GM20431 (cell line): Measurements from ENCODE around the gene NUF2.
"Not testable (repeated sequence)": the region's sequence is repeated elsewhere in the genome, so short reads cannot be mapped to it uniquely, and the experiment has no call there.

ENCODE experiments used
- in situ Hi-C: fragments of 300-500 bp; cut with MseI, MboI; formaldehyde crosslinking; loops from one replicate; pipeline ENCODE4 v1.15.0; 2020; ENCODE audit warnings: low sequenced_read_pairs; ENCODE audit not compliant: unreplicated experiment

The NUF2 gene

DNA sequence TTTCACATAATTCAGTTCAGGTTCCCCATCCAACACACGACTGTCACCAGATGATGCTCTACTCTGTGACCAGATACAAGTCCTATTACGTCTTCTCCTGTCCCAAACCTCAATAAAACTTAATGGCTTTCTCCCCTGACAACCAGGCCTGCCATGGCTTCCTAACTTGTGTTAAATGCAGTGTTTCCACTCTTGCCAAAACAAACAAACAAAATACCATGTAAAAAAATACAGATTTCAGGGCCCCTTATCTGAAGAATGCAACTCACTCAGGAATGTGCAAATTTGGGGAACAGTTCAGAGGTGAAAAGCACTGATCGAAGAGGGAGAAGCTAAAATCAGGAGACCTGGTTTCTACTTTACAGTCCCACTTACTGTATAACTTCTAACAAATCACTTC is 863 bp upstream of the NUF2 start:
- in situ Hi-C loops = loop anchor here (25.0 kb wide), 3 partner anchors 259 to 709 kb away; partner anchors contain the start of genes CCDC190 and RGS4

DNA sequence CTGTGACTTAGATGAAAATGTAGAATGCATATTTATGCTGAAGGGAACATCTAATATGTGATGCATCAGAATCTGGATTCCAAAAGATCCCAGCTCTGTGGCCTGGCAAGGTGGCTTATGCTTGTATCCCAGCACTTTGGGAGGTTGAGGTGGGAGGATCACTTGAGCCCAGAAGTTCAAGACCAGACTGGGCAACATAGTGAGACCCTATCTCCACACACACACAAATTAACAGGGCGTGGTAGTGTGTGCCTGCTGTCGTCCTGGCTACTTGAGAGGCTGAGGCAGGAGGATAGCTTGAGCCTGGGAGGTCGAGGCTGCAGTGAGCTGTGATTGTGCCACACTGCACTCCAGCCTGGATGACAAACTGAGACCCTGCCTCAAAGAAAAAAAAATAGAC is 1.6 kb downstream of the NUF2 start:
- in situ Hi-C loops = loop anchor here (25.0 kb wide), 3 partner anchors 261 to 711 kb away; partner anchors contain the start of genes CCDC190 and RGS4

DNA sequence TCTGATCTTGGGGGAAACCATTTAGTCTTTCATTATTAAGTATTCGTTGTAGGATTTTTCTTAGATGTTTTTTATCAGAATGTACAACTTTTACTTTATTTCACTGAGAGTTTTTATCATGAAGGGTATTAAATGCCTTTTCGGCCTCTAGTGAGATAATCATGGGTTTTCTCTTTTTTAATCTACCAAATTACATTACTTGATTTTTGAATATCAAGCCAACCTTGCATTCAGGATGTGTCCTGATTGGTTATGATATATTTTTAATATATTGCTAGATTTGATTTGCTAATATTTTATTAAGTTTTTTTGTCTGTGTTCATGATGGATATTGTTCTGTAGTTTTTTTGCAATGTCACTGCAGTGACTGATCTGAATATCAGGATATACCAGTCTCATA is 9.4 kb downstream of the NUF2 start:
- in situ Hi-C loops = no loop called here

DNA sequence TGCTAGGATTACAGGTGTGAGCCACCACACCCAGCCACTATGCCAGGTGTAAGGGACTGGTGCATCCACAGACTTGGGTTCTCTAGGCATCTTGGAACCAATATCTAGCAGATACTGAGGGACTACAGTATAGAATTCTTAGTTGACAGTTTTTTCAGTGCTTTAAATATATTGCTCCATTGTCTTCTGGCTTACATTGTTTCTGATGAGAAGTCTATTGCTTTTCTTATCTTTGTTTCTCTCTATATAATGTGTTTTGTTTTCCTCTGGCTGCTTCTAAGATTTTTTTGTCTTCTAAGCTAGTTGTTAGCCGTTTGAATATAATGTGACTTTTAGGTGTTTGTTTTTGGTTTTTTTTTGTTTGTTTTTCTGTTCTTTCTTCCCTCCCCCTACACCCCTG is 13.5 kb downstream of the NUF2 start:
- in situ Hi-C loops = no loop called here

DNA sequence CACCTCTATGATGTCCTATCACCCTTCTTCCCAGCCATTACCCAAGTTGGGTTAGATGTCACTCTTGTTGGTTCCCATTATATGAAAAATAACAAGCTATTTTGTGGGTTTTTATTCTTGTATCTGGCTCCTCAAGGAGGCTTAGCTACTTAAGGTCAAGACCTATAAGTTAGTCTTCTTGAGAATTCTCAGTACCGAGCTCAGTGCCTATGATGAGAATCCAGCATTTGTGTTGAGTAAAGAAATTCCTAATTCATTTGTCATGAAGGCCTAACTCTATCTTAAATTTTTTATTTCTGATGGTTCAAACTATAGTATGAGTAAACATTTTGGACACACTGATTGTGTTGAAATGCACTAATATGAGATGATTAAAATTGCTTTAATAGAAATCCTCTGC is 15.9 kb downstream of the NUF2 start:
- in situ Hi-C loops = no loop called here

DNA sequence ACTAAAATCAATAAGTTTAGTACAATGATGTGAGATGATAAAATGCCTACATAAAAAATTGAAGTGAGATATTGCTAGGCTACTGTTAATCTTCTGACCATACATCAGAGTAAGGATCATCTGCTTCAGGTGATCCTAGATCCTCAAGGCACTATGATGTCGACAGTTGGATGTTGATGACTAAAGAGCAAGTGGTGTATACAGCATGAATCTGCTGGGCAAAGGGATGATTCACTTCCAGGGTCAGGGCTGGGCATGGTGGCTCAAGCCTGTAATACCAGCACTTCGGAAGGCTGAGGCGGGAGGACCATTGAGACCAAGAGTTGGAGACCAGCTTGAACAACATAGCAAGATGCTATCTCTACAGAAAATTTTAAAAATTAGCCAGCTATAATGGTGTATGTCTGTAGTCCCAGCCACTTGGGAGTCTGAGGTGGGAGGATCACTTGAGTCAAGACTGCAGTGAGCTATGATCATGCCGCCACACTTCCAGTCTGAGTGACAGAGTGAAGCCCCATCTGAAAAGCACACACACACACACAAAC is 24.6 kb downstream of the NUF2 start:
- in situ Hi-C loops = no loop called here

DNA sequence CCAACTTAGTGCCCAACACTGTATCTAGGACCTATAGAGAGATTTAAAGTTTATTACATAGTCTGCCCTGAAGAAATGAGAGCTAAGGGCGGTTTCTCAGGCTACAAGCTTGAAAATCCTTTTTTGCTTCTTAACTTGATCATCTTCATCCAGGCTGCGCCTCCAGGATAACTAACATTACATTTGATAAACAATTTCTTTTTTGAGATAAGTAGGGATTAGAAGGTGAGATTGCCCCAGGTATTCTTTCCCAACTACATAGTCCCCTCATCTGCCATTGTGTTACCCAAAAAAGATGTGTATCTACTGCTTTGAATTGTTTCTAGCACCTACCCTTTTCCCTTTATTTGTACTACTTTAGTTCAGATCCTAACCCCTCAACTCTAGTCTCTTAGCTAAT is 25.4 kb downstream of the NUF2 start:
- in situ Hi-C loops = no loop called here

DNA sequence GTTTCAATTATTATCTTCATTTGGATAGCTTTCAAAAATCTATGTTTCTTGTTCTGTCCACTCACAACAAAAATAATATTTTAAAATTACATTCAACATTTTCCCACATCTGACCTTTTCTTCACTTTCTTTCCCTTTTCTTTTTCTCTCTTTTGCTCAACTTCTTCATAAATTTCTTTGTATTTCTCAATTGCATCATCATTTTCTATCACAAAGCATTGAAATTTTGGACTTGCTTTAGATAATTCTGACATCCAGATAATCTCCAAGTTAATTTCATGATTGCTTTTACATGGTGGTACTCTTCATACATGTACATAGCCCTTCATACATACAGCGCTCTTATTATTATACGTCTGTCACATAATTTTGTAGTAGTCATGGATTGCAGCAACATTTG is 30.2 kb downstream of the NUF2 start:
- in situ Hi-C loops = no loop called here

DNA sequence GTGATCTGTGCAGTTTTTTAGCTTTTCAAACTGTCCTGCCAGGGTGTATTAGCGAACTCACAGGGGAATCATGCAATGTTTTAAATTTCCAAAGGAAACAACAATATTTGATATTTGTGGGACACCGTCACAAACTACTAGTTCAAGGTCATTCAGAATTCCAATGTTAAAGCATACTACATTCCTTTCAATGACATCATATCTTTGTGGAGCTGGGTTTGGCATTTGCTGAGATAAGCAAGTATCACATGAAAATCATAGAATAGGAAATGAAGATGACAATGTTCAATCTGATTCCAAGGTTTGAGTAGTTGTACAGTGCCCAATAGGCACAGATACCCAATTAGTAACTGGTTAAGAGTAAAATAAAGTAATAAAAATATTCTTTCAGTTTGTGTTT is 35.6 kb downstream of the NUF2 start:
- in situ Hi-C loops = no loop called here

DNA sequence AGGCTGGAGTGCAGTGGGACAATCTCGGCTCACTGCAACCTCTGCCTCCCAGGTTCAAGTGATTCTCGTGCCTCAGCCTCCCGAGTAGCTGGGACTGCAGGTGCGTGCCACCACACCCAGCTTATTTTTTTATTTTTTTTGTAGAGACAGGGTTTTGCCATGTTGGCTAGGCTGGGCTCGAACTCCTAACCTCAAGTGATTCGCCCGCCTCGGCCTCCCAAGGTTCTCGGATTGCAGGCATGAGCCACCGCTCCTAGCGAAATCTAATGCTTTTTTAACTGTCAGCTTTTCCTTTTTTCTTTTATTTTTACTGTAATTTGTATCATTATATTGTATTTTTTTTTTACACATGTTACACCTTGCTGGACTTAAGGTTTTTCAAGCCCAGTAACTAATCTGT is 36.4 kb downstream of the NUF2 start:
- in situ Hi-C loops = not testable (repeated sequence)

DNA sequence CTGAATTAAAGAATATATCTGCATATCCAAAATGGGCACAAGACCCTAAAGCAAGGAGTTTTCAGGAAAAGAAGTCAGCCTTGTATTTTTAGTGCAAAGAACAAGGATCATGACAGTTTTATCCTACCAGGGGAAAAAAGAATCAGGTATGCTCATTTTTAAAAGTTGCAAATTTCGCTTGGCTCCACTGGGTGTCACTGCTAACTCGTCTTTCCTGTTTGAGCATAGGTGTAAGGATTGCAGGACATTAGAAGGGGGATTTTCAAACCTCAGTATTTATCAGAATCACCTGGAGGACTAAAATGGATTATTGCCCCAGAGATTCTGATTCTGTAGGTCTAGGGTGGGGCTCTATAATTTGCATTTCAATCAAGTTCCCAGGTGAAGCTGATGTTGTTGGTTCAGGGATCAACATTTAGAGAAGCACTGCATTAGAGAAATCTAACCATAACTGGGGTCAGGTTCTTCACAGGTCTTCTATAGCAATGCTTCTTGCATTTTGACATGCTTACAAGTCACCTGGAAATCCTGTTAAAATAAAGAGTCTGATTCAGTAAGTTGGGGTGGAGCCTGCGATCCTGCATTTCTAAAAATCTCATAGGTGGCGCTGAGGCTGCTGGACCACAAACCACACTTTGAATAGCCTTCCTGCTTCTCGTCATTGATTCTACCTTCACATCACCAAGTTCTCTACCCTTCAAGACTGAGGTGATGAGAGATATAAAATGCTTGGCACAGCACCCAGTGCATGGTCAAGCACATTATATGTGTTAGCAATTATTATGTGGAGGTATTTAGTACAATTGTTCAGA is 39.6 kb downstream of the NUF2 start:
- in situ Hi-C loops = no loop called here

DNA sequence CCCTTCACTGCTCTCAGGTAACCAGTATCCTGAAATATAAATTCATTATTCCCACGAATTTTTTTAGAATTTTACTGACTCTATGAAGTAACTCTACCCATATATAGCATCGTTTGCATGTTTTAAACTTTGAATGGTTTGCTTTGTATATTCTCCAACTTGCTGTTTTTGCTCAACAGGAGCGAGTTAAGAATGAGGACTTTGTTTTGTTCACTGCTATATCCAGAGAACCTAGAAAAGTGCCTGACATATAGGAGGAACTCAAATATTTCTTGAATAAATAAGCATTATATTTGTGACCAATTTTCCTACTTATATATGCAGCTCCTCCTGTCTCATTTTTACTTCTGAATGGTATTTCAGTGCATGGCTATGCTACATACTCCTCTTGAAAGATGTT is 43.4 kb downstream of the NUF2 start:
- in situ Hi-C loops = no loop called here

DNA sequence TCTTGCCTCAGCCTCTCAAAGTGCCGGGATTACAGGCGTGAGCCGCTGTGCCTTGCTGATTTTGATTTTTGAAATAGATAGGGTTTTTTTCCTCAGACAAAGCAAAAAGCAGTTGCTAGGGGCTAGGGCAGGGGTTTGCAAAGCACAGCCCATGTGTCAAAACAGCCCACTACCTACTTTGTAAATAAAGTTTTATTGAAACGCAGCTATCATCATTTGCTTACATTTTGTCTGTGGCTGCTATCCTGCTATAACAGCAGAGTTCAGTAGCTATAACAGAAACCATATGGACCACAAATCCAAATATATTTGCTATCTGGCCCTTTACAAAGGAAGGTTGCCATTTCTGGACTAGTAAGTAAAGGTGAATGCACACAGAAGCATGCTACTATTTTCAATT is 44.8 kb downstream of the NUF2 start:
- in situ Hi-C loops = no loop called here

DNA sequence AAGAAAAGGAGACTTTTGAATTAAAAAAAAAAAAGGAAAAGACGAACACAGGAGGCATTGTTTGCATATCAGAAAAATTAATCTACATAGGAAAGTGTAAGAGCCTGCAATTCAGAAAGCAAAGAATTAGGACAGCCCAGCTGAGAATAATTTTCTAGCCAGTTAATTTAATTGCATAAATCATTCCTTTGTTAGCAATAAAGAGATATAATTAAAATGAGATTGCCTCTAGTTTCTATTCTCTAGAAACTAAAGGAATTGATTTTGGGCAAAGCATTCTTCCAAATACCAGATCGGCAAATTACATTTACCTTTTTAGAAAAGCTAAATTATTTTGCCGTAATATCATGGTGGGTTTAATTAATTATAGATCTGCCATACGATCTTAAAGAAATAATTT is 46.0 kb downstream of the NUF2 start:
- in situ Hi-C loops = no loop called here

DNA sequence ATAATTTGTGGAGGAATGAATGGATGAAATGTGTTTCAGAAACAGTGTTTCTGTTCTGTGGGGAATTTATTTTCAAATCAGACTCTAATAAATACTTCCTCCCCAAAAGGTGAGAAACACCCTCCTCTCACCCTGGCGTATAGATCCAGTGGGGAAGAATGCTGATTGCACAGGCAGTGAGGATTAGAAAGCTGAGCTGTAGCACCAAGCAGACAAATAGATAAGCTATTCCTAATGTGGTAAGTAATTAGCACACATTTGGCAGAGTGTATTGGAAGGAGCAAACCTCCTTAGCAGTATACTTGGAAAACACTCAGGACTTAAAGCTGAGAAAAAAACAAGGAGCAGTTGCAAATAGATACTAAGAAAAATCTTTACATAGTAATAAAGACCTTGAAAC is 50.8 kb downstream of the NUF2 start:
- in situ Hi-C loops = no loop called here

DNA sequence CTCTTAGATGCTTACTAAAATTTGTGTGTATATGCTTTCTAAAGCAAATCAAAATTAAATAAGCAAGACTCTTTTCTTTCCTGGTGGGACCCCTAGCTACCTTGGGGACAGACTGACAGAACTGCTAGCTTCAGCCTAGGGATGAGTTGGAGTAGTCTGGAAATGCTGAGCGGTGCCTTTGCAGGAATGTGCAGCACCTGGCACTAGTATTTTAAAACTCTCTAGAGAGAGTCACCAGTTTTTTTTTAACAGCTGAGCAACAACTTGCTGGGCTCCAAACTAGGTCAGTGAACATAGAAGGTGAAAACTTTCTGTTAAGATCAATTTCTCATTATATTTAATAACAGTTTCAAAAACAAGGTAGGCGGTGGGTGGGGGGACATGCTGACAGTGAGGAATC is 56.8 kb downstream of the NUF2 start:
- in situ Hi-C loops = no loop called here

DNA sequence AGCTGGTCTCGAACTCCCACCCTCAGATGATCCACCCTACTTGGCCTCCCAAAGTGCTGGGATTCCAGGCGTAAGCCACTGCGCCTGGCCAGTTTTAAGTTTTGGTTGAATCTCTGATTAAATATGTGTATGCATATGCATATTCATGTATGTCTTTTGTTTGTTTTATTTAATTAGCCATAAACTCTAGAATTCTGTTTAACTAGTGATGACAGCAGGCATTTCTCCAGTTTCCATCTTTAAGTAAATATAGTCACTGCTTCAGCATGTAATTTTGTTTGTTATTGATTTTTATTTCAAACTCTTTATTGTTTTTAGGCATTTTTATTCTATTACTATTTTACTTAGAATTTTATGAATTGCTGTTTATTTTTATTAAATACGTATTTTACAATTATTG is 58.0 kb downstream of the NUF2 start:
- in situ Hi-C loops = no loop called here

DNA sequence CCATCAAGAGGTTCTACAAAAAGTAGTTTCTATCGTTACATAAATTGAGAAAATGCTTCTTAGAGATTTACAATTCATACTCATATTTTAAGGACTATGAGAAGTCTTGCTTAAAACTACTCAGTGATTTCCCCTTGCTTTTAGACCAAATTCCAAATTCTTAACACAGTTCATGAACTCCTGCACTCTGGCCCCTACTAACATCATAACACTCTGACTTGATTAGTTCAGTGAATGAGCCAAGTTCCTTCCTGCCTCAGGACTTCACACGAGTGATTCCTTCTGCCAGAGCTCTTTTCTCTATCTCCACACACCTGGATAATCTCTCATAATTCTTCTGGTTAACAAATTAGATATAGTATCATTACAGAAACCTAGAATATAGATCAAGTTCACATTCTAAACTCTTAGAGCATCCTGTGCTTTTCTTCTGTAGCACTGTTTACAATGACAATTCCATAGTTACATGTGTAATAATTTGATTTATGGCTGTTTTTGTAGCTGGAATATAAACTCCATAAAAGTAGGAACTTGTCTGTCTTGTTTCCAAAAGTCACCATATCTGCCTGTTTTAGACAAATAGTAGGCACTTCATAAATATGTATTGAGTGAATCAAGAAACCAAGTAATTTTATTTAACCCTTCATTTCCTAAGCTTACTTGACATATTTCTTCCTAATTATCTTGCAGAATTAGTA is 59.9 kb downstream of the NUF2 start:
- in situ Hi-C loops = no loop called here

DNA sequence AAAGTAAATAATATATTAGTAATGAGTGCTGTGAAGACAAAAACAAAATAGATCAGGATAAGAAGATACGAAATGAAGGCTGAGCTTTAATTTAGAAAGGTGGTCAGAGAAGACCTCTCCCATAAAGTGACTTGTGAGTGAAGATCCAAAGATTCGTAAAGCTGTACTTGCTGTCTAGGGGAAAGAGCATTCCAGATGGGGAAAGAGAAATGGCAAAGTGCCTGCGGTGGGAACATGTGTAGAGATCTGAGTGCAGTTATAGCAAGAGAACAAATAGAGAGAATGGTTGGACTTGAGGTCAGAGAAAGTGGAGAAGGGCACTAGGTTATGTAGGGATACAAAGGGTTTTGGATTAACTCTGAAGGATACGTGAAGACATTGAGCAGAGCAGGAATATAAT is 60.6 kb downstream of the NUF2 start:
- in situ Hi-C loops = no loop called here

DNA sequence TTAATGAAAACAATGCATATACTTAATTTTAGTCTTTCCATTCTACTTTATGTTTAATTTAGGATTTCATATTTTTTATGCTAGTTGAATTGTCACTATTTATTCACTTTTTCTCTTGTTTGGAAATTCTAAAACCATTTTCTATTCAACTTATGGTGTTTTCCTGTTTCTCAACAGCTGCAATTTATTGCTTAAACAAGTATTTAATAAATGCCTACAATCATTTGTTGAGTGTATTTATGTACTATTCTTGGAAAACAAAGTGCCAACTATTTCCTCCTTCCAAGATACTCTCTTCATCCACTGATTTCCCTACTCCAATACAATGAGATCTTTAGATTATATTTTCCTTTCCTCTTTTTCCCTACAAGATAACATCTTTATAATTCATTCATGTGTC is 65.4 kb downstream of the NUF2 start:
- in situ Hi-C loops = no loop called here

DNA sequence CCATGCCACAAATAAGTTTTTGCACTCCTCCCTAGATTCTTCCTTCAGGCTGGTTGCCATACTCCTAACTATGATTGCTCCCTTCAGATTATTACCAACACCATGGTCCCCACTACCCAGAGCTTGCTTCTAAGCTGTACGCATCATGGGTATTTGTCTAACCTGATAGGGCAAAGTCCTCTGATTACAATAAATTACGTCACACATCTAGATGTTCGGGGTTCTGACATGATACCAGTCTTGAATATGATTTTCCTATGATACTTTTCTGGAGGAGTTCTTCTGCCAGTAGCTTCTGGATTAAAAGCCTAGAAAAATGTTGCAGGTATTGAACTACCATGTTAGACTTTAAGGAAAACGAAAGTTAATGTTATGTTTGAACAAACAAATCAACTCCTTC is 67.2 kb downstream of the NUF2 start:
- in situ Hi-C loops = no loop called here
